Fibroblast of skin of right quadriceps (primary cell): Measurements from ENCODE around the gene FAM222A.

Experiments used
- DNase-seq: peaks from one replicate; pipeline ENCODE4 v3.0.0-alpha.2; 2013

The FAM222A gene

GRCh38 chr12:109807954-109808643, 94.5 kb downstream of the FAM222A start:
- no peak for DNase-seq

- DNase-seq: no peak
Measured at GRCh38 chr12:109808876-109809646, 95.4 kb downstream of the FAM222A start.

GRCh38 chr12:109810954-109811623, 97.5 kb downstream of the FAM222A start:
- no peak for DNase-seq

- DNase-seq: no peak
Measured at GRCh38 chr12:109811624-109811995, 98.0 kb downstream of the FAM222A start.

GRCh38 chr12:109813810-109814416, 100.3 kb downstream of the FAM222A start:
- no peak for DNase-seq

- DNase-seq: no peak
Measured at GRCh38 chr12:109814600-109815150, 101.0 kb downstream of the FAM222A start.

GRCh38 chr12:109815225-109815624, 101.6 kb downstream of the FAM222A start:
- no peak for DNase-seq

GRCh38 chr12:109815757-109816617, 102.4 kb downstream of the FAM222A start:
- DNase-seq: no peak

- DNase-seq: no peak
Measured at GRCh38 chr12:109816870-109817269, 103.2 kb downstream of the FAM222A start.

GRCh38 chr12:109817627-109818231, 104.1 kb downstream of the FAM222A start:
- DNase-seq: no peak

GRCh38 chr12:109818253-109818652, 104.6 kb downstream of the FAM222A start:
- no peak for DNase-seq

GRCh38 chr12:109818905-109819500, 105.4 kb downstream of the FAM222A start:
- peak; percentile 29 for DNase-seq
